HepG2 (cell line): ENCODE data around the gene SLC38A3. TPM values are rescaled to one million over a fixed set of nuclear protein-coding genes. Genes with fewer than 3 reads are reported as not detected.

ENCODE experiments used
- ATF7 ChIP-seq, 2 experiments: fragments of 450-650 bp in 1 of 2; sonication (generic) in 1 of 2; formaldehyde crosslinking in 1 of 2; IDR thresholded peaks; 2 replicates each; pipeline versions ENCODE4 v1.4.0 to v1.6.1; 2016 to 2020; ENCODE audit warnings: antibody characterized with exemption in 1 of 2, mild to moderate bottlenecking in 1 of 2, missing genetic modification reagents in 1 of 2
- FLYWCH1 ChIP-seq: sonication (generic); formaldehyde crosslinking; IDR thresholded peaks from 2 replicates; pipeline ENCODE4 v1.8.1; 2023; ENCODE audit warnings: mild to moderate bottlenecking, missing genetic modification reagents
- KLF15 ChIP-seq: sonication (generic); formaldehyde crosslinking; IDR thresholded peaks from 2 replicates; pipeline ENCODE4 v1.8.1; 2023; ENCODE audit warnings: borderline replicate concordance, mild to moderate bottlenecking, inconsistent platforms, missing genetic modification reagents, mixed read lengths
- PCBP1 ChIP-seq: fragments of 200-400 bp; formaldehyde crosslinking; IDR thresholded peaks from 2 replicates; pipeline ENCODE4 v1.6.1; 2017; ENCODE audit warnings: mild to moderate bottlenecking, low read depth, low read length, borderline replicate concordance
- RBM22 ChIP-seq: fragments of 200-400 bp; formaldehyde crosslinking; optimal IDR thresholded peaks from 2 replicates; pipeline ENCODE3; 2017; ENCODE audit warnings: mild to moderate bottlenecking, low read length, moderate library complexity
- REPIN1 ChIP-seq: sonication (generic); formaldehyde crosslinking; IDR thresholded peaks from 2 replicates; pipeline ENCODE4 v1.8.0; 2022; ENCODE audit warnings: missing genetic modification reagents, low read depth, mild to moderate bottlenecking, borderline replicate concordance
- SATB2 ChIP-seq: sonication (generic); formaldehyde crosslinking; IDR thresholded peaks from 2 replicates; pipeline ENCODE4 v1.5.0; 2020; ENCODE audit warnings: missing genetic modification reagents
- TGIF2 ChIP-seq: IDR thresholded peaks from 2 replicates; pipeline ENCODE4 v1.6.1; 2016; ENCODE audit warnings: control low read depth, missing compliant biosample characterization
- ZNF17 ChIP-seq: sonication (generic); formaldehyde crosslinking; IDR thresholded peaks from 2 replicates; pipeline ENCODE4 v1.5.0; 2020; ENCODE audit warnings: mild to moderate bottlenecking, missing genetic modification reagents
- ZNF367 ChIP-seq: sonication (generic); formaldehyde crosslinking; IDR thresholded peaks from 2 replicates; pipeline ENCODE4 v1.4.0; 2020; ENCODE audit warnings: missing genetic modification reagents, borderline replicate concordance
- ZNF468 ChIP-seq: sonication (generic); formaldehyde crosslinking; IDR thresholded peaks from 2 replicates; pipeline ENCODE4 v1.8.0; 2022; ENCODE audit warnings: mild to moderate bottlenecking, moderate library complexity, missing genetic modification reagents
- ZNF816 ChIP-seq: sonication (generic); formaldehyde crosslinking; IDR thresholded peaks from 2 replicates; pipeline ENCODE4 v1.8.0; 2022; ENCODE audit warnings: missing genetic modification reagents, mild to moderate bottlenecking, borderline replicate concordance
- polyA plus RNA-seq, 8 experiments: library from polyadenylated mRNA; depleted of rRNA in 3 of 8; stranded (reverse) in 7 of 8; unstranded in 1 of 8; fragments of >200 nt; fragmentation: Illumina TruSeq in 4 of 8; extraction: Trizol in 4 of 8; gene quantifications; 2 replicates each; pipeline versions ENCODE4 v1.2.1 to v1.2.3, GENCODE V29; 2011 to 2016; ENCODE audit warnings: low read depth in 4 of 8, missing spikeins in 1 of 8, mixed read lengths in 1 of 8; ENCODE audit not compliant: insufficient read depth in 1 of 8
- total RNA-seq, 5 experiments: library from RNA; depleted of rRNA; stranded (reverse); fragments of >200 nt; fragmentation: Illumina TruSeq; extraction: Trizol; gene quantifications; 2 replicates each; pipeline ENCODE4 v1.2.3, GENCODE V29; 2016; ENCODE audit warnings: low read depth in 1 of 5
- TF ChIP-seq, protein P1 (sequence below): sonication (generic); formaldehyde crosslinking; IDR thresholded peaks from 2 replicates; pipeline ENCODE4 v1.4.0; 2020; ENCODE audit warnings: missing genetic modification reagents, borderline replicate concordance
- TF ChIP-seq, protein P2 (sequence below): sonication (generic); formaldehyde crosslinking; IDR thresholded peaks from 2 replicates; pipeline ENCODE4 v1.4.0; 2020; ENCODE audit warnings: missing genetic modification reagents
- TF ChIP-seq, protein P3 (sequence below): sonication (generic); formaldehyde crosslinking; IDR thresholded peaks from 2 replicates; pipeline ENCODE4 v1.9.0; 2021; ENCODE audit warnings: missing genetic modification reagents, borderline replicate concordance
- TF ChIP-seq, protein P4 (sequence below): fragments of 450-650 bp; IDR thresholded peaks from 2 replicates; pipeline ENCODE4 v1.6.1; 2017
- TF ChIP-seq, protein P5 (sequence below): IDR thresholded peaks from 2 replicates; pipeline ENCODE4 v1.6.1; 2016; ENCODE audit warnings: mild to moderate bottlenecking

Gene SLC38A3
- total and polyA plus RNA-seq, 2 of the 13 experiments (the other 11 are each of a cell fraction or from before 2014, with no cell fraction given), result 29.8 to 164 TPM

DNA sequence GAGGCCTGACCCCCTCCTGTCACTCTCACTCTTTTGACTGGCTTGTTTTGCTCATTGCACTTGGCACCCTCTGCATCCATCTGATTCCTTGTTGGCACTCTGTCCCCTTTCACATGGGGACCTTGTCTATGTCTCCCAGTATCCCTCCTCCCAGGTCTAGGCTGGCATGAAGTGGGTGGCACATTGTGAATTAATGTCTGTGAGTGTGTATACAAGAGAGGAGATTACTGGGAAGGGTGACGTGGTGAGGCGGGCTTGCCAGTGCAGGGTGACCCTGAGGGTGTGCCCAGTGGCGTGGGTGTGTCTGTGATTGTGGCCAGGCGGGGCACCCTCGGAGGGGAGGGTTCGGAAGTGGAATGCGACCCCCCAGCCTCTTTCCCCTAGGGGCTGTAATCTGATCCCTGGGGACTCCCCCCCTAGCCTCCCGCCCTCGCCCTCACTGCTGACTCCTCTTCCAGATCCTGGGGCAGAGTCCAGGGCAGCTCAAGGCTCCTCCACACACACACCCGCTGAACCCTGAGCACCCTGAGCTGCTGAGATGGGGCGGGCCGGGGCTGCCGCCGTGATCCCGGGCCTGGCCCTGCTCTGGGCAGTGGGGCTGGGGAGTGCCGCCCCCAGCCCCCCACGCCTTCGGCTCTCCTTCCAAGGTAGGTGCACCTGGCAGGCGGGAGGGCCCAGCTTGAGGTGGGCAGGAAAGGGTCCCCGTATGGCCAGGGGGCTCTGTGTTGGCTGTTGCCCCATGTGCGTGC lies 63.8 kb downstream of the SLC38A3 start, which contains the start of gene SEMA3B (continued):
- TF ChIP-seq, protein P1, sequence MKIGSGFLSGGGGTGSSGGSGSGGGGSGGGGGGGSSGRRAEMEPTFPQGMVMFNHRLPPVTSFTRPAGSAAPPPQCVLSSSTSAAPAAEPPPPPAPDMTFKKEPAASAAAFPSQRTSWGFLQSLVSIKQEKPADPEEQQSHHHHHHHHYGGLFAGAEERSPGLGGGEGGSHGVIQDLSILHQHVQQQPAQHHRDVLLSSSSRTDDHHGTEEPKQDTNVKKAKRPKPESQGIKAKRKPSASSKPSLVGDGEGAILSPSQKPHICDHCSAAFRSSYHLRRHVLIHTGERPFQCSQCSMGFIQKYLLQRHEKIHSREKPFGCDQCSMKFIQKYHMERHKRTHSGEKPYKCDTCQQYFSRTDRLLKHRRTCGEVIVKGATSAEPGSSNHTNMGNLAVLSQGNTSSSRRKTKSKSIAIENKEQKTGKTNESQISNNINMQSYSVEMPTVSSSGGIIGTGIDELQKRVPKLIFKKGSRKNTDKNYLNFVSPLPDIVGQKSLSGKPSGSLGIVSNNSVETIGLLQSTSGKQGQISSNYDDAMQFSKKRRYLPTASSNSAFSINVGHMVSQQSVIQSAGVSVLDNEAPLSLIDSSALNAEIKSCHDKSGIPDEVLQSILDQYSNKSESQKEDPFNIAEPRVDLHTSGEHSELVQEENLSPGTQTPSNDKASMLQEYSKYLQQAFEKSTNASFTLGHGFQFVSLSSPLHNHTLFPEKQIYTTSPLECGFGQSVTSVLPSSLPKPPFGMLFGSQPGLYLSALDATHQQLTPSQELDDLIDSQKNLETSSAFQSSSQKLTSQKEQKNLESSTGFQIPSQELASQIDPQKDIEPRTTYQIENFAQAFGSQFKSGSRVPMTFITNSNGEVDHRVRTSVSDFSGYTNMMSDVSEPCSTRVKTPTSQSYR (CRISPR knock-in tag), result no peak
- TF ChIP-seq SATB2 (CRISPR knock-in tag) (no peak), ZNF468 (CRISPR knock-in tag) (no peak), REPIN1 (CRISPR knock-in tag) (0 out of 2 replicates have a peak, but pooled peaks have one; percentile 20), ZNF17 (CRISPR knock-in tag) (no peak), ZNF367 (no peak), PCBP1 (no peak), ATF7 (IDR thresholded peaks at IDR 0.05) (no peak), ATF7 (CRISPR knock-in tag; IDR thresholded peaks at IDR 0.05) (no peak), TGIF2 (no peak), KLF15 (CRISPR knock-in tag) (no peak; the same call in 1 of the 2 replicates), RBM22 (no peak), ZNF816 (CRISPR knock-in tag) (no peak), FLYWCH1 (CRISPR knock-in tag) (no peak)
- TF ChIP-seq, protein P2, sequence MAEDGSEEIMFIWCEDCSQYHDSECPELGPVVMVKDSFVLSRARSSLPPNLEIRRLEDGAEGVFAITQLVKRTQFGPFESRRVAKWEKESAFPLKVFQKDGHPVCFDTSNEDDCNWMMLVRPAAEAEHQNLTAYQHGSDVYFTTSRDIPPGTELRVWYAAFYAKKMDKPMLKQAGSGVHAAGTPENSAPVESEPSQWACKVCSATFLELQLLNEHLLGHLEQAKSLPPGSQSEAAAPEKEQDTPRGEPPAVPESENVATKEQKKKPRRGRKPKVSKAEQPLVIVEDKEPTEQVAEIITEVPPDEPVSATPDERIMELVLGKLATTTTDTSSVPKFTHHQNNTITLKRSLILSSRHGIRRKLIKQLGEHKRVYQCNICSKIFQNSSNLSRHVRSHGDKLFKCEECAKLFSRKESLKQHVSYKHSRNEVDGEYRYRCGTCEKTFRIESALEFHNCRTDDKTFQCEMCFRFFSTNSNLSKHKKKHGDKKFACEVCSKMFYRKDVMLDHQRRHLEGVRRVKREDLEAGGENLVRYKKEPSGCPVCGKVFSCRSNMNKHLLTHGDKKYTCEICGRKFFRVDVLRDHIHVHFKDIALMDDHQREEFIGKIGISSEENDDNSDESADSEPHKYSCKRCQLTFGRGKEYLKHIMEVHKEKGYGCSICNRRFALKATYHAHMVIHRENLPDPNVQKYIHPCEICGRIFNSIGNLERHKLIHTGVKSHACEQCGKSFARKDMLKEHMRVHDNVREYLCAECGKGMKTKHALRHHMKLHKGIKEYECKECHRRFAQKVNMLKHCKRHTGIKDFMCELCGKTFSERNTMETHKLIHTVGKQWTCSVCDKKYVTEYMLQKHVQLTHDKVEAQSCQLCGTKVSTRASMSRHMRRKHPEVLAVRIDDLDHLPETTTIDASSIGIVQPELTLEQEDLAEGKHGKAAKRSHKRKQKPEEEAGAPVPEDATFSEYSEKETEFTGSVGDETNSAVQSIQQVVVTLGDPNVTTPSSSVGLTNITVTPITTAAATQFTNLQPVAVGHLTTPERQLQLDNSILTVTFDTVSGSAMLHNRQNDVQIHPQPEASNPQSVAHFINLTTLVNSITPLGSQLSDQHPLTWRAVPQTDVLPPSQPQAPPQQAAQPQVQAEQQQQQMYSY (CRISPR knock-in tag), result peak; percentile 73
- TF ChIP-seq, protein P3, sequence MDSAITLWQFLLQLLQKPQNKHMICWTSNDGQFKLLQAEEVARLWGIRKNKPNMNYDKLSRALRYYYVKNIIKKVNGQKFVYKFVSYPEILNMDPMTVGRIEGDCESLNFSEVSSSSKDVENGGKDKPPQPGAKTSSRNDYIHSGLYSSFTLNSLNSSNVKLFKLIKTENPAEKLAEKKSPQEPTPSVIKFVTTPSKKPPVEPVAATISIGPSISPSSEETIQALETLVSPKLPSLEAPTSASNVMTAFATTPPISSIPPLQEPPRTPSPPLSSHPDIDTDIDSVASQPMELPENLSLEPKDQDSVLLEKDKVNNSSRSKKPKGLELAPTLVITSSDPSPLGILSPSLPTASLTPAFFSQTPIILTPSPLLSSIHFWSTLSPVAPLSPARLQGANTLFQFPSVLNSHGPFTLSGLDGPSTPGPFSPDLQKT (CRISPR knock-in tag), result no peak
- TF ChIP-seq, protein P4, sequence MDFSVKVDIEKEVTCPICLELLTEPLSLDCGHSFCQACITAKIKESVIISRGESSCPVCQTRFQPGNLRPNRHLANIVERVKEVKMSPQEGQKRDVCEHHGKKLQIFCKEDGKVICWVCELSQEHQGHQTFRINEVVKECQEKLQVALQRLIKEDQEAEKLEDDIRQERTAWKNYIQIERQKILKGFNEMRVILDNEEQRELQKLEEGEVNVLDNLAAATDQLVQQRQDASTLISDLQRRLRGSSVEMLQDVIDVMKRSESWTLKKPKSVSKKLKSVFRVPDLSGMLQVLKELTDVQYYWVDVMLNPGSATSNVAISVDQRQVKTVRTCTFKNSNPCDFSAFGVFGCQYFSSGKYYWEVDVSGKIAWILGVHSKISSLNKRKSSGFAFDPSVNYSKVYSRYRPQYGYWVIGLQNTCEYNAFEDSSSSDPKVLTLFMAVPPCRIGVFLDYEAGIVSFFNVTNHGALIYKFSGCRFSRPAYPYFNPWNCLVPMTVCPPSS, result no peak
- TF ChIP-seq, protein P5, sequence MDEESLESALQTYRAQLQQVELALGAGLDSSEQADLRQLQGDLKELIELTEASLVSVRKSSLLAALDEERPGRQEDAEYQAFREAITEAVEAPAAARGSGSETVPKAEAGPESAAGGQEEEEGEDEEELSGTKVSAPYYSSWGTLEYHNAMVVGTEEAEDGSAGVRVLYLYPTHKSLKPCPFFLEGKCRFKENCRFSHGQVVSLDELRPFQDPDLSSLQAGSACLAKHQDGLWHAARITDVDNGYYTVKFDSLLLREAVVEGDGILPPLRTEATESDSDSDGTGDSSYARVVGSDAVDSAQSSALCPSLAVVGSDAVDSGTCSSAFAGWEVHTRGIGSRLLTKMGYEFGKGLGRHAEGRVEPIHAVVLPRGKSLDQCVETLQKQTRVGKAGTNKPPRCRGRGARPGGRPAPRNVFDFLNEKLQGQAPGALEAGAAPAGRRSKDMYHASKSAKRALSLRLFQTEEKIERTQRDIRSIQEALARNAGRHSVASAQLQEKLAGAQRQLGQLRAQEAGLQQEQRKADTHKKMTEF, result peak; percentile 43; the same call in 1 of the 2 replicates
